ENCODE measurements around the gene ZNF827. TPM values are rescaled to one million over a fixed set of nuclear protein-coding genes. Genes with fewer than 3 reads are reported as not detected.

ZNF827 gene
- total and polyA plus RNA-seq, 2 of the 8 experiments (the other 6 are each of a cell fraction or from before 2014, with no cell fraction given) = 25.3 to 26.2 TPM

- Histone ChIP-seq H4K5ac (ENCODE audit: insufficient read length, low read depth, low read length) (no peak overlapping the region), H4K8ac (ENCODE audit: extremely low read depth, insufficient read depth, low read length) (no peak overlapping the region), H2AK5ac (ENCODE audit: low read depth, low read length) (peak overlapping the region; percentile 61; the same call in 1 of the 2 replicates), H2BK15ac (ENCODE audit: low read length) (0 out of 2 replicates have a peak overlapping the region, but pooled peaks have one; percentile 65), H3K4me1 (replicated peaks in 1 of 4; ENCODE audit: control insufficient read depth in 3 of 4, insufficient read depth in 4 of 4, low read length in 3 of 4) (peaks cover 5 to 33% (median 20%) of the 10 kb centered on the region in 4 experiments; a peak in 6 of 7 replicates), H2BK20ac (ENCODE audit: low read length) (peak overlapping the region; percentile 23; the same call in 1 of the 2 replicates), H3K23ac (ENCODE audit: insufficient read length) (no peak overlapping the region), H3K9ac (replicated peaks in 1 of 4; ENCODE audit: extremely low read depth in 1 of 4, low read depth in 3 of 4, low read length in 3 of 4) (no peak overlapping the region), H3K4ac (replicated peaks; ENCODE audit: insufficient read length, low read depth, low read length) (peak overlapping the region; percentile 38), H2BK120ac (replicated peaks; ENCODE audit: low read depth, low read length) (no peak overlapping the region), H3K56ac (replicated peaks; ENCODE audit: insufficient read length, low read depth, low read length) (no peak overlapping the region), H3K14ac (ENCODE audit: insufficient read length) (no peak overlapping the region), H4K20me1 (replicated peaks in 1 of 2; ENCODE audit: control insufficient read depth in 1 of 2, insufficient read depth in 2 of 2, low read length in 2 of 2) (no peaks in the 10 kb centered on the region), H3K36me3 (ENCODE audit: control insufficient read depth in 2 of 4, insufficient read depth in 4 of 4, low read length in 3 of 4) (peaks cover 0 to 12% (median 4%) of the 10 kb centered on the region in 4 experiments; a peak in 3 of 8 replicates), H3K18ac (ENCODE audit: extremely low read depth, low read length) (no peak overlapping the region), H2BK5ac (ENCODE audit: low read depth, low read length) (peak overlapping the region; percentile 72; the same call in 1 of the 2 replicates), H3K27ac (ENCODE audit: low read depth, low read length) (no peak overlapping the region), H3K79me1 (ENCODE audit: low read depth, low read length) (peaks cover under 1% of the 10 kb centered on the region; the same call in 1 of the 2 replicates), H3K79me2 (ENCODE audit: control insufficient read depth in 1 of 2, insufficient read depth in 2 of 2, low read length in 2 of 2) (peaks cover 0 to 36% of the 10 kb centered on the region in 2 experiments; a peak in 2 of 4 replicates), H3K9me3 (ENCODE audit: insufficient read depth in 2 of 2, low read depth in 1 of 2, low read length in 1 of 2) (no peaks in the 10 kb centered on the region), H2BK12ac (ENCODE audit: low read depth, low read length) (no peak overlapping the region; the same call in 1 of the 2 replicates), H3K4me2 (ENCODE audit: insufficient read depth in 1 of 2, low read depth in 2 of 2, low read length in 2 of 2) (no peak overlapping the region; a peak in 1 of 4 replicates), H2AFZ (ENCODE audit: low read length) (no peak overlapping the region), H4K91ac (replicated peaks; ENCODE audit: insufficient read length, low read length) (no peak overlapping the region), H3K27me3 (replicated peaks in 1 of 4; ENCODE audit: control insufficient read depth in 3 of 4, extremely low read depth in 1 of 4, insufficient read depth in 3 of 4, low read length in 3 of 4) (no peaks in the 10 kb centered on the region), H3K23me2 (ENCODE audit: low read depth, low read length) (no peaks in the 10 kb centered on the region), H3K4me3 (ENCODE audit: extremely low read depth in 1 of 4, insufficient read depth in 2 of 4, low read depth in 3 of 4, low read length in 4 of 4) (no peak overlapping the region)
- ChIA-PET CTCF (ENCODE audit: partially characterized antibody) (interaction anchor here (0.6 to 3.8 kb wide), 33 partner anchors 8 to 271 kb away, joined by 3 to 18 read pairs (median 4); partner anchors contain the start of gene MMAA), POLR2A (ENCODE audit: partially characterized antibody) (interaction anchor here (1.2 to 2.1 kb wide), 4 partner anchors 9 to 45 kb away, joined by 3 to 5 read pairs (median 3); no protein-coding TSS in a partner anchor)
- DNase-seq (ENCODE audit: low read depth in 1 of 2, low spot score in 2 of 2) (no peak), FAIRE-seq (peak; percentile 70)
- TF ChIP-seq GABPA (IDR thresholded peaks at IDR 0.05; ENCODE audit: borderline replicate concordance, insufficient read depth, low read length) = no peak
- TF ChIP-seq CTCF (IDR thresholded peaks at IDR 0.05; ENCODE audit: control extremely low read depth in 1 of 3, insufficient read depth in 1 of 3, low read depth in 1 of 3, low read length in 3 of 3) = peak; percentile 12 to 46 (median 37)
- TF ChIP-seq RAD21 (IDR thresholded peaks at IDR 0.05 in 1 of 2, conservative IDR thresholded peaks at IDR 0.05 in 1 of 2; ENCODE audit: low read depth in 2 of 2, low read length in 2 of 2) = peak; percentile 12 to 38; a peak in 1 of 4 replicates
- TF ChIP-seq YY1 (IDR thresholded peaks at IDR 0.05; ENCODE audit: low read depth, low read length) = peak; percentile 63; the same call in 1 of the 2 replicates
- no peak for TF ChIP-seq TAF1 (IDR thresholded peaks at IDR 0.05; ENCODE audit: low read depth, low read length)
- WGBS, 2 experiments (ENCODE audit: extremely low coverage in 1 of 2, insufficient coverage in 1 of 2, insufficient read length in 1 of 2, insufficient replicate concordance in 2 of 2, low coverage in 1 of 2, low lambda C conversion rate in 2 of 2, missing lambda C conversion rate in 1 of 2) = 88% methylated on average over 2 of the region's 2 CpGs; no CpG with 5 or more reads in 1 of the 2 experiments
These were observed 50.2 kb downstream of the ZNF827 start for GRCh38 chr4:145888393-145888792.

All from H1 (cell line).